ENCODE results near the gene DBP.
A peak's percentile ranks its signal among the peaks of the same experiment; 100 is the strongest.
"Not testable (repeated sequence)": the region's sequence is repeated elsewhere in the genome, so short reads cannot be mapped to it uniquely, and the experiment has no call there.

The DBP gene, protein sequence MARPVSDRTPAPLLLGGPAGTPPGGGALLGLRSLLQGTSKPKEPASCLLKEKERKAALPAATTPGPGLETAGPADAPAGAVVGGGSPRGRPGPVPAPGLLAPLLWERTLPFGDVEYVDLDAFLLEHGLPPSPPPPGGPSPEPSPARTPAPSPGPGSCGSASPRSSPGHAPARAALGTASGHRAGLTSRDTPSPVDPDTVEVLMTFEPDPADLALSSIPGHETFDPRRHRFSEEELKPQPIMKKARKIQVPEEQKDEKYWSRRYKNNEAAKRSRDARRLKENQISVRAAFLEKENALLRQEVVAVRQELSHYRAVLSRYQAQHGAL

DNA sequence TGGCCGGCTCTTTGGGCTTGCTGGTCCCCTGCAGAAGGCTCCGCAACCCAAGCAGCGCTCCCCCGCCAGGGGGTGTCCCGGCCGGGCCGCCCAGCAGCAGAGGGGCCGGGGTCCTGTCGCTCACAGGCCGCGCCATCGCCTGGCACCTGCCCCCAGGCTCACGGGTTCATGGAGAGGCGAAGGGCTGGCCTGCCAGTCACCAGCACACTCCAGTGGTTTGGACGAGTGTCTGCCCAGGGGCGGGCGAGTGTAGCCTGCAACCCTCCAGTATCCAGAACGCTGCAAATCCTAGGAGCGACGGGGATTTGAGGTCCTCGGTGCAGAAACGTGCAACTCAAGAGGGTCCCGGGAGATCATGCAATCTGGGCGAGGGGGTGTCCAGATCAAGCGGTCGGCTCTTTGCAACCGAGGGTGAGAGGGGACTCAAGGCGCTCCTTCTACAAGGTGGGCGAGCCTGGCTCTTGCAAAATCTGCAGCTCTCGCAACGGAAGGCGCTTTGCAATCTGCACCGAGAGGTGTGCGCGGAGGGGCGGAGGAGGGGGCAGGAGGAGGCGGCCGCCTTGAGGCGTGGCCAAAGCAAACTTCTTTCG is at the start of gene DBP:
DBP (minus strand) TSS at position 521 of the 590 bp plus-strand sequence; CDS start at position 136, 385 bp downstream.
- DNase-seq (ENCODE audit: low read depth in 3 of 3): no peak

DNA sequence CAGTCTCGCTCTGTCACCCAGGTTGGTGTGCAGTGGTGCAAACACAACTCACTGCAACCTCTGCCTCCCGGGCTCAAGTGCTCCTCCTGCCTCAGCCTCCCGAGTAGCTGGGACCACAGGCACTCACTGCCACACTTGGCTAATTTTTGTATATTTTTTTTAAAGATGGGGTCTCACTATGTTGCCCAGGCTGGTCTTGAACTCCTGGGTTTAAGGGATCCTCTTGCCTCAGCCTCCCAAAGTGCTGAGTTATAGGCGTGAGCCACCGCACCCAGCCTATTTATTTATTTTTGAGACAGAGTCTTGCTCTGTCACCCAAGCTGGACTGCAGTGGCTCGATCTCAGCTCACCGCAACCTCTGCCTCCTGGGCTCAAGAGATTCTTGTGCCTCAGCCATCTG is 49.5 kb upstream of the DBP start:
- not testable (repeated sequence) for DNase-seq (ENCODE audit: low read depth in 3 of 3)

DNA sequence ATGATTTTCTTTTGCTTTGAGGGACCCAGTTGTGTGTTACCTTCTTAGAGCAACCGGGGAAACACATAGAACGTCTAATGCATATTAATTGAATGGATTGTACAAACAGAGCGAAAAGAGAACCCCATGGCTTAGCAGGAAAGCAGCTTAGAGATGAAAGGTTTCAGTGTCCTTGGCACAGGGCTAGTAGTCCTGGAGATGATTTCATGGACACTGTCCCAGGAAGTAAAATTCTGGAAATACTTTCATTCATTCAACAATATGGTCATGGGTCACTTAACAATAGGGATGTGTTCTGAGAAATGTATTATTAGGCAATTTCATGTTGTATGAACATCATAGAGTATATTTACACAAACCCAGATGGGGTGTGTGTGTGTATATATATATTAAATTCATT is 48.9 kb upstream of the DBP start:
- DNase-seq (ENCODE audit: low read depth in 3 of 3): no peak

DNA sequence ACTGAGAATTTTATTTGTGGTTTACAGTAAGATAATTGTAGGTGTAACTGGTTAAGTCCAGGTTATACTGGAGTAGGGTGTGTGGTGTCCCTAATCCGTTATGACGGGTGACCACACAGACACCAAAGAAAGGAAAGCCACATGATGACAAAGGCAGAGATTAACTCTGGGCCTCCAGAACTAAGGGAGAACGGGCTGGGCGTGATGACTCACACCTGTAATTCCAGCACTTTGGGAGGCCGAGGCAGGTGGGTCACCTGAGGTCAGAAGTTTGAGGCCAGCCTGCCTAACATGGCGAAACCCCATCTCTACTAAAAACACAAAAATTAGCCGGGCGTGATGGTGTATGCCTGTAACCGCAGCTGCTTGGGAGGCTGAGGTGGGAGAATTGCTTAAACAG is 48.4 kb upstream of the DBP start:
- no peak for DNase-seq (ENCODE audit: low read depth in 3 of 3)

DNA sequence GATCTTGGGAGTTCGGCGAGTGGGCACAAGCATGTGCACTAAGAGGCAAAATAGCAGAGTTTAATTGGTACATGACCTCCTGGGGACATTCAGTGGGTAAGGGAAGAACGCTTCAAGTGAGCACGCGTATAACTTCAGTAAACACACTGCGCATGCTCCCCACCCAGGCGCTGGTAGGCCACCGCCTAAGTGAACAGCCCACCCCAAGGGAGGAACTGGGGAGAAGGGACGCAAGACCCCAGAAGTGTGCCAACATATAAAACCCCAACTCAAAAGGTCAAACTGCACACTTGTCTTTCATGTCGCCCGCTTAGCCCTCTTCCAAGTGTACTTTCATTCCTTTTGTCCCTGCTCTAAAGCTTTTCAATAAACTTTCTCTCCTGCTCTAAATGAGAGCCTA is 46.2 kb upstream of the DBP start:
- DNase-seq (ENCODE audit: low read depth in 3 of 3): peak in 1 of 3 experiments; percentile 22

DNA sequence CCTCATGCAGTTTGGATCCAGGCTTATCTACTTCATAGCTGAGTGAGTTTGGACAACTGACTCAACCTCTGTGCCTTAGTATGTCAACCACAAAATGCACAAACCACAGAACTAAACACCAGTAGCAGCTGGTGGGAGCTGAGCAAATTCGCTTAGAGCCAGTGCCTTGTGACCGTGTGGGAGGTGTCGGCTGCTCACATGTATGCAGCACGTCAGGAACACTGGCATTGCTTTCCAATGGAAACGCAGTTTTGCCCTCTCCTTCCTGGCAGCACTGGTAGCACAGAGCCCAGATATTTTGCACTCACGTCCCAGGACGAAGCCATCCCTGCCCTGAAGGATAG is 43.9 kb upstream of the DBP start:
- DNase-seq (ENCODE audit: low read depth in 3 of 3): no peak

DNA sequence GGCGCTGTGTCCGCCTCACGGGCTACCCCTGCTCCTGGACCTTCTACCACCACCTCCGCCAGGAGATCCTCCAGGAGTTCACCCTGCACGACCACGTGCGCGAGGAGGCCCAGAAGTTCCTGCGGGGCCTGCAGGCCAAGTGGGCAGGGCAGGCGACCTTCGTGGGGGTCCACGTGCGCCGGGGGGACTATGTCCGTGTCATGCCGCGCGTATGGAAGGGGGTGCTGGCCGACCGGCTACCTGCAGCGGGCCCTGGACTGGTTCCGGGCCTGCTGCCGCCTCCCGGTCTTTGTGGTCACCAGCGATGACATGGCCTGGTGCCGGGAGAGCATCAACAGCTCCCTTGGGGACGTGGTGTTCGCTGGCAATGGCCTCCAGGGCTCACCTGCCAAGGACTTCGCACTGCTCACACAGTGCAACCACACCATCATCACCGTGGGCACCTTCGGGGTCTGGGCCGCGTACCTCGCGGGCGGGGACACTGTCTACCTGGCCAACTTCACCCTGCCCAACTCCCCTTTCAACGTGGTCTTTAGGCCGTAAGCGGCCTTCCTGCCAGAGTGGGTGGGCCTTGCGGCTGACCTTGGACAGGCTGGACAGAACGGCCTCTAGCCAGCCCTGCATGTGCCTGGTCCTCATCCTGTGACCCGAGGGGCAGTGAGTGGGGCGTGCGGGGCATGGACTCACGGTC is 43.4 kb upstream of the DBP start:
- no peak for DNase-seq (ENCODE audit: low read depth in 3 of 3)

DNA sequence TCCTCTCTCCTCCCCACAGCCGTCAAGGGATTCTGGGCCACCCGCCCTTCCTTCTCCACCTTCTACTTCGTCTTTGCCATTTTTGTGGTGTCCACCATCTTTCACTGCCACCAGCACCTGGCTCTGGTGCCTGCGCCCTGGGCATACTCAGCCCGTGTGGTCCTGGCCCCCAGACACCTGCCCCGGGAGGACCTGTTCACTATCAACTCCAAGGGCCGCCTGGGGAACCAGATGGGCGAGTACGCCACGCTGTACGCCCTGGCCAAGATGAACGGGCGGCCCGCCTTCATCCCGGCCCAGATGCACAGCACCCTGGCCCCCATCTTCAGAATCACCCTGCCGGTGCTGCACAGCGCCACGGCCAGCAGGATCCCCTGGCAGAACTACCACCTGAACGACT is 42.8 kb upstream of the DBP start:
- DNase-seq (ENCODE audit: low read depth in 3 of 3): not testable (repeated sequence)

DNA sequence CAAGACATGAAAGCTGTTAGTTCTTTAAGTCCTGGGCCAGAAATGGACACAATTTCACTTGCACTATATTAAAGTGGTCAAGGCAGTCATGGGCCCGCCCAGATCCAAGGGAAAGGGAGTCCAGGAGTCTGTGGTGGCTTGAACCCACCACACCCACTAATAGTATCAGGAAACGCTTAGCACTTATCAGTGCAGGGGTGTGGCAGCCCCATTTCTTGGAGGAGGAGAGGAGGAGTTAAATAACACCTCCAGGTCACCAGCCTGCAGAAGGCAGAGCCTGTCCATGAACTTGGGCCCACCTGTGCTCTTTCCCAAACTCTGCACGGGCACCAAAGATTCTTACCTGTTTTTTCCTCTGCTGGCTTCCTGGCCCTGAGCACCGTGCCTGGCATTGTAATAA is 41.0 kb upstream of the DBP start:
- DNase-seq (ENCODE audit: low read depth in 3 of 3): no peak

DNA sequence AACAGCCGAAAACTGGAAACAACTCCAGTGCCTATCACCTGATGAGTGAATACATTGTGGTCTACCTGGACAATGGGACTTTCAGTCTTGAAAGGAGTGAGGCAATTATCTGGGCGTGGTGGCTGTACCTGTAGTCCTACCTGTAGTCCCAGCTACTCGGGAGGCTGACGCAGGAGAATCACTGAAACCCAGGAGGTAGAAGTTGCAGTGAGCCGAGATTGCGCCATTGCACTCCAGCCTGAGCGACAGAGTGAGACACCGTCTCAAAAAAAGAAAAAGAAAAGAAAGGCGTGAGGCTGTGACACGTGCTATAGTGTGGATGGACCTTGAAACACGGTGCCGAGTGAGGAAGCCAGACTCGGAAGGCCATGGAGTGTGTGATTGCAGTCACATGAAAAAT is 39.7 kb upstream of the DBP start:
- no peak for DNase-seq (ENCODE audit: low read depth in 3 of 3)

DNA sequence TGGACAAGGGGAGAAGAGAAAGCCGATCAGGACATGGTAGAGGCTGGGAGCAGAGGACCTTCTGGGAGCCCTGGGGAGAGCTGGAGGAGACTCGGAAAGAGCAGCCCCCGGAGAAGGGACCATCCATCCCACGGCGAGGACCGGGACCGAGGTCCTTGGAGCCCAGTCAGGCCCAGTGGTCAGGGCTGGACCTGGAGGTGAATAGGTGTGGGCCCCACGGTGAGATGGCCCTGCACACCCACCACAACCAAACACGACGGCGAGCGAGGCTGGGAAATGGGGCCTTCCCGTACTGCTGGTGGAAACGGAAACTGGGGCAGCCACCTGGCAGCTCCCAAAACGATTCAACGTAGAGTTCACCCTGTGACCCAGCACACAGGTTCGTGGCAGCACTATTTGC is 39.3 kb upstream of the DBP start:
- DNase-seq (ENCODE audit: low read depth in 3 of 3): no peak

DNA sequence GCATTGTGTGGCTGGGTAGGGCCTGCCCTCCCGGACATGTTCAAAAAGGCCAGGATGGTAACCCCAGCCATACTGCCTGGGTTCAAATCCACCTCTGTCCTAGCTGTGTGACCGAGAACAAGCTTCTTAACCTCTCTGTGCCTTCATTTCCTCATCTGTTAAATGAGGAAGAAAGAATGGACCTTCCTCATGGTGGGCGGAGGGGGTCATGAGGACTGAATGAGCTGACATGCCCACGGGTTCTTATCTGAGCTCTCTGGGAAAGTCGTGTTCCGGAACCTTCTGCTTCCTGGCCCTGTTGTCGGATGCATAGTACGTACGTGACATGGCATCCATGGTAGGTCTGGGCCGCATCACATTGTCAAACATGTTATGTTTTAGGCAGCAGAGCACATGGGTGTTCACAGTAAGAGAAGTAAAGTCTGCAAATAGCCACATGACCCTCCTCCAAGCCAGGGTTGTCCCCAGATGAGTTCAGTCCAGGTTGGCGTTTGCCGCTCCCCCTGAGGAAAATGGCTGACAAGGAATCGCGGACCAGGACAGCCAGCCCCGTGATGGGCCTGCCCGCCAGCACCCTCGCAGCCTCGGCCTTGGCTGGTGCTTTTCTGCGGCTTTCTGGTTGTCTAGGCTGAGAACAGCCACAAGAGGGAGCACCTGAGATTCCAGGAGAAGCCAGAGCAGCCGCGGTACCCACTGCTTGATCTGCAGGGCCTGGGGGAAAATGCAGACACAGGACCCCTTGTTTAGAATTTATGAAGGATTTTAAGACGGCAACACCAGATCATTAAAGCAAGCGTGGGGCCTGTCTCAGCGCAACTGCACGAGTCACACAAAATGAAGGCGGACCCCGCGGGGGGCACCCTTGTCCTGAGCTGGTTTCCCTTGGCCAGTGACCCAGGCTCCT is 38.0 kb upstream of the DBP start:
- peak; percentile 56 to 75 (median 69) for DNase-seq (ENCODE audit: low read depth in 3 of 3)

DNA sequence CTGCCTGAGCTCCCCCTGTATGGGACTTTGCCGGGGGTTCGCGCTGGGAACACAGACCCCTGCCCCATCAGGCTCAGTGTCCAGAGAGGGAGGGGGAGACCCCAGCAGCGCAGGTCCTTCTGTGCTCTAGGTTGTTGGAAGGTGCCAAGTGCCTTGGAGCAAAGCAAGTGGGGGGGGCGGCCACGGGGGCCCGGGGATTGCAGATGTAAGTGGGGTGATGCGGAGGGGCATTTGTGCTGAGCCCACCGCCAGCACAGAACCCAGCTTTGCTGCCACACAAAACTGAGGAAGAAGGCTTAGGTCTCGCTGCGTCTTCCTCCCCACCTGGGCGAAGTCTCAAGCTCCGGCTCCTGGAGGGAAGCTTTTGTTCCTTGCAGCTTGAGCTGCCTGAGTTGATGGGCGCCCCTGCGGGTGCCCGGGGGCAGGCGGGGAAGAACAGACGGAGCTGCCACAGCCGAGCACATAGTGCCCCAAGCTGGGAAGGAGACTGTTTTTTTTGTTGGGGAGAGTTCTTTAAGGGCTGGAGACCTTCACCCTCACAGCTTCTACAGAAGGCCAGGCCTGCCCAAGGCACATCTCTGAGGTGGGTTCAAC is 37.1 kb upstream of the DBP start:
- no peak for DNase-seq (ENCODE audit: low read depth in 3 of 3)

DNA sequence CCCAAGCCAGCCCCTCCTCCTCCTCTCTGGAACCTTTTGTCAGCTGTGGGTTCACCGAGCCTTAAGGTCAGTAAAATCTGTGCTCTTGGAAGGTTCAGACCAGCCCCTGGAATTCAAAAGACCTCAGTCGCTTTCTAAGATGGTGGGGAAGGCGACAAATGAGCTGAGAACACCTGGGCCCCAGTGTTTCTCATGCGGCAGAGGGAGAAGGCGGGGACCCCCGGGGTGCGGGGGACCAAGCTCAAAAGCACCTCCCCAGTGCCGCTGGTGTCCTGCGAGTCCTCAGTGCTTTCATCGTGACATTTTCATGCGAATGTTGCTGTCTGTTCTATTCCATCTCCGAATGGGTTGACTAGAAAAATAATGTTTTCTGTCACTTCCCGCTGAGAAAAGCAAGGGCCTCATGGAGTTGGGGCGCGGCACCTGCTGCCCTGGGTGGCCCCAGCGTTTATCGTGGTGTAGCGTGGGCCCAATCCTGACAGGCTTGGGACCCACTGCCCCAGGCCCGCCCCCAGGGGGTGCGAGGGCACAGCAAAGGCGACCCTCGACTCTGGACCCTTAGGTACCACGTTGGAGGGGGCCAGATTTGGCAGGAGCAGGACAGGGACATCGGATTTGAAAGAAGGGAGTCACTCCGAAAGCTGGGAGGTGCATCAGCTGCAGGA is 36.4 kb upstream of the DBP start:
- DNase-seq (ENCODE audit: low read depth in 3 of 3): no peak

DNA sequence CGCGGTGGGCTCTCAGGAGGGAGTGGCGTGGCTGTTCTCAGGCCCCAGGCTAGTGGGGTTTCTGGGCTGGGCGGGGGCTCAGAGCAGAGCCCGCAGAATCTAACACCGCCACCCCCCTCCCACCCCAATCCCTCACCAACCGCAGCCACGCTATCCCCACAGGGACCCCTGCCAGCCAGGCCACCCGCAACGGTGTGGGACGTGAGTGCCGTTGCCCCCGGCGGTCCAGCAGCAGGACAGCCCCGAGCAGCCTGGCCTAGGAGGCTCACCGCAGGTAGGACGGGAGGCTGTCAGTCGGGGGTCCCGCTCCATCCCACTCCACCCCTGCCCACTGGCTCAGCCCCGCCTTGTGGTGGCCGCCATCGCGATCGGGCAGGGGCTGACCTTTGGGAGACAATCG is 35.8 kb upstream of the DBP start, which contains the start of gene NTN5:
NTN5 (minus strand) TSS at position 24 of the 400 bp plus-strand sequence. CDS start 2,031 bp downstream, outside the sequence.
- DNase-seq (ENCODE audit: low read depth in 3 of 3): no peak

DNA sequence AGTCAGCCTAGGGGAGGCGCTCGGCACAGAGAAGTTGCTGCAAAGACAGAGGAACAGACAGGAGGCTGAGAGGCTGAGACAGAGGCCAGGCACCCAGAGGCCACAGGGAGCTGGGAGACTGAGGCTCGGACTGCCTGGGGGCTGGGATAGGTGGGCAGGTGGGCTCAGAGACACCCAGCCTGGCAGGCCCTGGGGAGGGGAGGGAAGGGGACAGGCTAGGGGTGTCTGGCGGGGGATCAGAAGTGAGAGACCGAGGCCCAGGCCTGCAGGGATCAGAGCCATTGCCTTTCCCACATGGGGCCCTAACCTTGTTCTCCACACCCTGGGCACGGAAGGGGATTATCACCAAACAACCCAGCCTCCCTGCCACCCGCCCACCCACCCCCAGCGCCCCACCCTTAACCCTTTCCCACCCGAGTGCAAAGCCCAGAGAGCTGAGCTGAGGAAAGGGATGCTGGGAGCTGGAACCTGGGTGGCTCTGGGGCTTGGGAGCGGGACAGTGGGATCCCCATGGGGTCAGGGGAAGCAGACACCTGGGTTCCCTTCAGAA is 34.3 kb upstream of the DBP start:
- DNase-seq (ENCODE audit: low read depth in 3 of 3): no peak

DNA sequence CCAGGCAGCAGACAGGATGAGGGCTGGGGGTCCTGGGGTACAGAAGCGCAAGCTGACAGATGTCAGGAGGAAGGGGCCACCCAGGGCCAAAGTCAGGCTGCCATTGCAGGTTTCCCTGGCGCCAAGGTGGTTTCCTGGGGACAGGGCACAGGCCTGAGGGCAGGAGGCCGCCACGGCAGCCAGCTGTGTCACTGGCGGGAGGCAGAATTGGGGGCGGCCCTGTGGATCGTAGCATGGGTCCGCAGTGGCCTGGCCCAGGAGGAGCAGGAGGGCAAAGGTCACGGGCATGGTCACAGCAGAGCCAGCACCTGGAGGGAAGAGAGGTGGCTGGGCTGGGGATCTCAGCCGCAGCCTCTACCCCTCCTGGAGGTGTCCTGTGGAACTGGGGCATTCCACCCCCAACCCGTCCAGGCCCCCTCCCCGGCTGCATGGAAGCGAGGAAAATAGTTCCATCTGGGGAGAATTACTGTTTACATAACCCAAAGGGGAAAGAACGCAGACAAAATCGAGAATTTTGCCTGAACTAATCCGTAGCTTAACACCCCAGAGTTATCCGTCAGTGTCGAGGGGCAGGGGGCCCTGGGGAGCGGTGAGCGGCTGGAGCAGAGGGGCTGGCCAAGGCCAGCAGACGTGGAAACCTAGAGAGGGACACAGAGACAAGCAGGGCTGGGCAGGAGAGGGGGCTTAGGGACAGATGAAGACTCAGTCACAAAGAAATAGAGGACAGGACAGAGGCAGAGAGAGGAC is 33.7 kb upstream of the DBP start:
- no peak for DNase-seq (ENCODE audit: low read depth in 3 of 3)

DNA sequence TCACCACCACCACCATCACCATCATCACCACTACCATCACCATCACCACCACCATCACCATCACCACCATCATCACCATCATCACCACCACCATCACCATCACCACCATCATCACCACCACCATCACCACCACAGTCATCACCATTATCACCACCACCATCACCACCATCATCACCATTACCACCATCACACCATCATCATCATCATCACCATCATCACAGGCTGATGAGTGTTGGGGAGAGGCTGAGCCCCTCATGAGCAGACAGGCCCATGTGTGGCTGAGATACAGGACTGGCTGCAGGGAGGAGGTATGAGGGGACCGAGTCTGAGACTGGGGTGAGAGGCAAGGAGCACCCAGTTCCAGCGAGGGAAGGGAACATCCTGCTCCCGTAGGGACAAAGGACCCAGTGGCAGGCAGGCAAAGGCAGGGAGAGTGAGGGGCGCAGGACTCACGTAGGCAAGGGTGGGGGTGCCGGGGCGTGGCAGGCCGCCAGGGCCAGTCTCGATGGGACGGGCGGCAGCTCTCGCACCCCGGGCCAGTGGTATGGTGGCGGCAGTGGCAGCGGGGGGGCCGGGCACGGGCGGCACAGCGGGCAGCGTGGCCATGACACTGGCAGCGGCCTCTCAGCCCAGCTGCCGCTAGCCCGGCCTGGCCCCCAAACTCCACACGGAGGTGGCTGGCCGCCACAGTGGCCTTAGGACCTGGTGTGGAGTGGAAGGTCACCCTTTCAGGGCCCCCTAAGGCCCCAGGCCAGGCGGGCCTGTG is 32.9 kb upstream of the DBP start:
- DNase-seq (ENCODE audit: low read depth in 3 of 3): no peak

DNA sequence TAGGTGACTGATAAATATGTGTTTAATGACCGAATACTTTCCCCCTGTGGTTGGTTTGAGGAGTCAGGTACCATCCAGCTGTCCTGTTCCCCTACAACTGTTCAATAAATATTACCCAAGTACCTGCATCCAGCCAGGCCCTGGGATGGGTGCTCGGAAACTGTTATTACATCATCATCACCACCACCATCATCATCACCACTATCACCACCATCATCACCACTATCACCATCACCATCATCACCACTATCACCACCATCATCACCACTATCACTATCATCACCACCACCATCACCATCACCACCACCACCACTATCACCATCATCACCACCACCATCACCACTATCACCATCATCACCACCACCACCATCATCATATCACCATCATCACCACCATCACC is 31.6 kb upstream of the DBP start:
- DNase-seq (ENCODE audit: low read depth in 3 of 3): no peak
